Measurements from ENCODE around the gene GOSR1.
"Not testable (repeated sequence)": the region's sequence is repeated elsewhere in the genome, so short reads cannot be mapped to it uniquely, and the experiment has no call there.

The GOSR1 gene

GRCh38 chr17:30564422-30565072 is 87.3 kb downstream of the GOSR1 start:
- DNase-seq = not testable (repeated sequence)

GRCh38 chr17:30565073-30565935 is 88.1 kb downstream of the GOSR1 start:
- DNase-seq = no peak

GRCh38 chr17:30566104-30566503 is 88.9 kb downstream of the GOSR1 start:
- not testable (repeated sequence) for DNase-seq

GRCh38 chr17:30566516-30567225 is 89.5 kb downstream of the GOSR1 start:
- not testable (repeated sequence) for DNase-seq

GRCh38 chr17:30567231-30568116 is 90.3 kb downstream of the GOSR1 start:
- no peak for DNase-seq

- DNase-seq = no peak
These were observed 90.9 kb downstream of the GOSR1 start for GRCh38 chr17:30568117-30568430.

GRCh38 chr17:30569531-30570175 is 92.4 kb downstream of the GOSR1 start:
- DNase-seq = not testable (repeated sequence)

- no peak for DNase-seq
These were observed 93.0 kb downstream of the GOSR1 start for GRCh38 chr17:30570191-30570590.

GRCh38 chr17:30570596-30571265 is 93.5 kb downstream of the GOSR1 start:
- DNase-seq = no peak

GRCh38 chr17:30571404-30571803 is 94.2 kb downstream of the GOSR1 start:
- not testable (repeated sequence) for DNase-seq

GRCh38 chr17:30571921-30572320 is 94.7 kb downstream of the GOSR1 start:
- DNase-seq = no peak

GRCh38 chr17:30572651-30573554 is 95.7 kb downstream of the GOSR1 start:
- DNase-seq = not testable (repeated sequence)

GRCh38 chr17:30573603-30574175 is 96.5 kb downstream of the GOSR1 start:
- DNase-seq = no peak

GRCh38 chr17:30574309-30574708 is 97.1 kb downstream of the GOSR1 start:
- DNase-seq = not testable (repeated sequence)

- not testable (repeated sequence) for DNase-seq
These were observed 97.6 kb downstream of the GOSR1 start for GRCh38 chr17:30574806-30575205.

- DNase-seq = not testable (repeated sequence)
These were observed 98.6 kb downstream of the GOSR1 start for GRCh38 chr17:30575648-30576325.

GRCh38 chr17:30576326-30576861 is 99.2 kb downstream of the GOSR1 start:
- DNase-seq = no peak

All from activated CD4-positive, alpha-beta T cell treated with anti-CD3 and anti-CD28 coated beads for 48 hours (primary cell).